HG02840 (cell line): ENCODE measurements around the gene CCDC137.

Source experiments
- ATAC-seq: cut with Tn5 transposase; IDR thresholded peaks from one replicate; pipeline ENCODE4 v1.9.1; 2021; ENCODE audit warnings: mild to moderate bottlenecking, moderate library complexity, moderate number of reproducible peaks; ENCODE audit not compliant: unreplicated experiment, low FRiP score

The CCDC137 gene

DNA sequence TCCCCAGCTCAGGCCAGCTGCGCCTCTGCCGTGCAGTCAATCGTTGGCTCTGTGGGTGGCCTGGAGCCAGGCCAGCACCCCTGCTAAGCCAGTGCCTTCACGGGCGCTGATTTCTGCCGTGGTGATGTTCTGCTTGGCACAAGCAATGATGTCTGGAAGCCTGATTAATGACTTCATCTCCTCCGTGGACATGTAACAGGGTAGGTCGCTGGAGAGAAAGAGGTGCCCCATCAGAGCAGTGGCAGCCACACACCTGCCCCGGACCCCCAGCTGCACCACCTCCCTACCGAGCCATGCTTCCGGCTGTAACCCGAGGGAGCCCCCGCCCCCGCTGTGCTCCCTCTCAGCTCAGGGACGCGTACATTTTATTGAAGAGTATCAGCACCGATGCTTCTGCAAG is 15.1 kb downstream of the CCDC137 start:
- ATAC-seq = no peak

DNA sequence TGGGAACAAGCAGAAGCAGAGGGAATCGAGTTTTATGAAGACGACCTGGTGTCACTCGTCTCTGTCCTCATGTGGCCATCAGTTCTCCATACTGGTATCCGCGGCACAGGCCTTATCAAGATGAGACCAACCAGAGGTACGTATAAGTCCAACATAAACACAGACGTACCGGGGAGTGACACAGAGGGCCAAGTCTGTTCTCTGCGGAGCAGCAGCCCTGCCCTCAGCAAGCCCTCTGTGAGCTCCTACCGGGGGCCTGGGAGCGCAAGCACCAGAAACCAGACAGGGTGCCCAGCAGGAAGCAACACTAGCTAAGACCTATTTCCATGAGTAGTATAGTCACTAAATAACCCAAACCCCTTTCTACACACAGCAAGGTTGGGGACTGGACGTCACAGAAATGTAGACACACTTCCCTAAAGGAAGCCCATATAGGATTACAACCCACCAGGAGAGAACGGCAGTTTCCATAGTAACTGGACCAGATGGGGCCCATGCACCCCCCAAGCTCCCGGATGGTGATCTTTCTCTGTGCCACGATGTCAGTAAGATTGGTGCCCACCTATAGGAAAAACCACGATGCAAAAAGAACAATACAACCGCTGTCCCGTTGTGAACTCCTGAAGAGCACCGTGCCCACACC is 16.1 kb downstream of the CCDC137 start:
- no peak for ATAC-seq

DNA sequence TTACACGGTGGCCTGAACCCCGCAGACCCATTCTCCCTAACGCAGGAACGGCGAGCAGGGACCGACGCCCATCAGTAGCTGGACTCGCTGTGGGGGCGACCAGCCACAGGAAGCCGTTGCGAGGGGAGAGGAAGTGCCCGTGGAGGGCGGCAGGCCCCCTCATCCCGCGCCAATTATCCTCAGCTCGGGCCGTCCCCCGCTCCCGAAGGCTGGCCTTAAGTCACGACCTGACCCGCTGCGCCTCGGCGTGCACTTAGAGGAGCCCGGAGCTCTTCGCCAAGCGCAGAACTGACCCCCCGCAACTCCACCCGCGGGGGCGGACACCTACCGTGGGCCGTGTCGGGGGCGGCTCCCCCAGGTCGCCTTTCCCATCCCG is 16.7 kb downstream of the CCDC137 start:
- peak; percentile 2 for ATAC-seq

DNA sequence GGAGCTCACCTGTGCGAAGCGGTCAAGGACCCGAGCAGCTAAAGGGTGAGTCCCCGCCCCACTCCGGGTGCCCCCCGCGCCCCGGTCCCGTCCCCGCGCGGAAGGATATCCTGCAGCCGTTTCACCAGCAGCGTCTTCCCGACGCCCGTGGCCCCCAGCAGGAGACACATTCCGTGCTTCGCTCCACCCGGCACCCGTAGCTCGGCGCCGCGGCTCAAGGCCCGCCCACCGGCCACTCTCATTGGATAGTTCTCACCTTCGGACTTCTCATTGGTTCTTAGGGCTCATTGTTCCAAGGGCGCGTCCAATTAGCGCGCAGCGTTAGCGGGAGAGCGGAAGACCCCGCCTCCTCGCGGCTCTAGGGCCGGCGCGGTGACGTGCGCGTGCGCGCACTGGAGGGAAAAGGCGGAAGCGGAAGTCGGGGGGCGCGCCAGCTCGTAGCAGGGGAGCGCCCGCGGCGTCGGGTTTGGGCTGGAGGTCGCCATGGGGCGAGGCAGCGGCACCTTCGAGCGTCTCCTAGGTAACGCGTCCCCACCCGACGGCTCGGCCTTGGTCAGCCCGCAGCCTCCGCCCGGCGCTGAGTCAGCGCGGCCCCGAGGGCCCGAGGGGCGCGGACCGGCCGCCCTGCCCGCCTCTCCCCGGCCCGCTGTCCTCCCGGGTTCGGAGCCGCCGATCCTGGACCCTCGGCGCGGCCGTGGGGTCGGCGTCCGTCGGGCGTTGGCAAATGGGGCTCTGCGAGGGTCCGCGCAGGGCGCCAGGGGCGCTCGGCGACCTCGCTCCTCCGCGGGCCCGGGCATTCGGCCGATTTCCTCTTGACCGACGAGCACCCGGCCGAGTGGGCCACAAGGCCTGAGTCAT is 17.3 kb downstream of the CCDC137 start, which contains the start of the genes ARL16 and HGS:
ARL16 (minus strand) TSS at position 214 of the 858 bp plus-strand sequence; CDS start at position 170, 44 bp downstream.
HGS (plus strand) TSS at position 428 of the 858 bp plus-strand sequence; CDS start at position 484, 56 bp downstream.
- ATAC-seq = peak; percentile 90

DNA sequence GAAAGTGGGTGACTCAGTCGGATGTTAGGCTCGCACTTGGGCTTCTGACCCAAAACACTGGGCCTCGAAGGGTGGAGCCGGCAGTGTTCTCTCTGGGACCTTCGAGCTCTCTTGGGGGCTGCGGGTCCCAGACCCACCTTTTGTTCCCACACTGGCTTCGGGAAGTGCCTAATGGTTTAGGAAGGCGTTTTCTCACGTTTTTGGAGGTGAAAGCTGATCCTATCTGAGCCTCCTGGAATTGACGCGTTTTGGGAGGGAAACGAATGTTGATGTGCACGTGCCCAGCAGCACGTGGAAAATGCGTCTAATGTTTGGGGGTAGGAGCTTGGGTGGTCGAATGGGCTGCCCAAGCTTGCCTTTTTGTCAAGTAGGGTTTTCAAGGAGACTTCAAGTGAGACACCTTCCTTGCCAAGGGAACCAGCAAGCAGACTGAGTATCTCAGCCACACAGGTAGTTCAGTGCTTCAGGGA is 17.9 kb downstream of the CCDC137 start:
- ATAC-seq = no peak

DNA sequence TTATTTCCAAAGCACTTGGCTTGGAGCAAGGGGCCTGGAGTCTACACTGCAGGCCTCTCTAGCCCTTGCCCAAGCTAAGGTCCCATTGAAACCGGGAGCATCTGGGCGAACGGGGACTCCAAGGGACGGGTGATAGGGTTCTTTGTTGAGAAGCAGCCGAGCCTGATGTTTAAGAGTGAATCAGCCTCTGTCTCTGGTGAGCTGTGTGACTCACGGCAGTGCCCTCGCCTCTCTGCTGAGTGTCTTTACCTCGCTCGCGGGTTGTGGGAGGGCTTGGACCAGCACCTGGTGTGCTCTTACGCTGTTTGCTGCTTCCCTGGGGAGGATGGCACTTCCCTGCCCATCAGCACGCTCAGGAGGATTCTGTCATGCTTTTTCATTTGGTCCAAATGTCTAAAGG is 18.6 kb downstream of the CCDC137 start:
- no peak for ATAC-seq

DNA sequence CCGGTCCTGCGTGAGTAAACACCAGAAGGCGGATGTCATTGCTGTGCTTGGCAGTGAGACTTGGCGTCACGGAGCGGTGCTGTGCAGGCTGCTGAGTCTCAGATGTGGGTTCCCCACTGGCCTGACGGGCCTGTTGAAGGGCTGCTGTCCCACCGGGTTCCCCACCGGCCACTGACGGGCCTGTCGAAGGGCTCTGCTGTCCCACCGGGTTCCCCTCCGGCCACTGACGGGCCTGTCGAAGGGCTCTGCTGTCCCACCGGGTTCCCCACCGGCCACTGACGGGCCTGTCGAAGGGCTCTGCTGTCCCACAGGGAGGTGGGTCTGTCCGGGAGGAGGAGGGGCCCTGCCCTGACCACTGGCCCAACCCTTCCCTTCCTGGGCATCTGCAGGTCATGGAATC is 20.1 kb downstream of the CCDC137 start:
- ATAC-seq = no peak

DNA sequence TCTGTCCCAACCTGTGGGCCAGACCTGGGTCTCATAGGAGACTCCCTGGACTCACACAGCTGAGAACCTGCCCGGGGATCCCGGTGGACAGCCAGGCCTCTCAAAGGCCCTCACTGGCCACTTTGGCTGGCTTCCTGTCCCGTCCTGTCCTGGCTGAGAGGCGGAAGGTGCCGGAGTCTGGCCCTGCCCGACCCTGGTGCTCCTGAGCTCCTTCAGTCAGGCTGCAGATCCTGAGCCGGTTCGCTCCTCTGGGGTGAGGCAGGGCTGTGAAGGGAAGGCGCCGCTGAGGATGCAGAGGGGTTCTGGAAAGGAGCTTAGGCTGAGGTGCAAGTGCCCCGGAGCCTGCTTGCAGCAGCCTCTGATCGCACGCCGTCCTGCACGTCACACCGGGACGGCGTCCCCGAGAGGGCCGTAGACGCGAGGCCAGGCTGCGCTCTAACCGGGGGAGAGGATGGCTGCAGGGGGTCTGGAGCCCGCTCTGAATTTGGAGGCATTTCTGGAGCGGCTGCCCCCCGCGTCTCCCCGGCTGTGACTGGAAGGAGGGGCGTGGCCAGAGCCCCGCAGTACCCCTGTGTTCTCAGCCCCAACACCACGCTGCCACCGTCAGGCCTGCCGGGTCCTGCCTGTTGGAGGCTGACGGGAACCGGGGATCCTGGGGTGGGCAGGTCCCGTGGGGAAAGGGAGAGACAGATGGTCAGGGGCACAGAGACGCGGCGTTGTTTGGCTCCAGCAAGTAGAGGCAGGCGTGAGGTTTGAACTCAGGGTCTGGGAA is 21.4 kb downstream of the CCDC137 start:
- ATAC-seq = no peak

DNA sequence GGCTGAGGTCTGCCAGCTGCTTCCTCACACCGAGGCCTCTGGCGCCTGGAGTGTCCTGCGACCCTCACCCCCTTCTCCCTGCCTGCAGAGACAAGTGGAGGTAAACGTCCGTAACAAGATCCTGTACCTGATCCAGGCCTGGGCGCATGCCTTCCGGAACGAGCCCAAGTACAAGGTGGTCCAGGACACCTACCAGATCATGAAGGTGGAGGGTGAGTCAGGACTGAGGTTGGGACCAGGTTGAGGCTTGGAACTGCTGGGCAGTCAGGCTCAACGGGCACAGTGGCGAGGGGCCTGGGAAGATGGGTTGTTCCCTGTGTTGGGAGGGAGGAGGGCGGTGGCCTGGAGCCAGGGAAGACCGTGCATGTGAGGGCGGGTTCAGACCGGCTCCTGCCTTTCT is 22.1 kb downstream of the CCDC137 start:
- no peak for ATAC-seq

DNA sequence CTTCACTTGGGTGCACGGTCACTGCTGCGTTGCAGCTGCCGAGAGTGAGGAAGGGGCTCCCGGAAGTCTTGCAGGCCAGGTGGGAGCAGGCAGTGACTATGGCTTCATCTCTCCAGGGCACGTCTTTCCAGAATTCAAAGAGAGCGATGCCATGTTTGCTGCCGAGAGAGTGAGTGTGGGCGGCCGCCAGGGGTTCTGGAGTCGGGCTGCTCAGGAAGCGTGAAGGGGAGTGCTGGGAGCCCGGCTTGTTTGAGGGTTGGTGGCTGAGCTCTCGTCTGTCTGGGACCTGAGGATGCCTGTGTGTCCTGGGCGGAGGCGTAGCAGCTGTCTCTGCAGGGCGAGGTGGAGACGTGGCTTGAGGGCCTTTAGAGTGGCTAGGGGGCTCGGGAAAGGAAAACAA is 23.5 kb downstream of the CCDC137 start:
- ATAC-seq = no peak

DNA sequence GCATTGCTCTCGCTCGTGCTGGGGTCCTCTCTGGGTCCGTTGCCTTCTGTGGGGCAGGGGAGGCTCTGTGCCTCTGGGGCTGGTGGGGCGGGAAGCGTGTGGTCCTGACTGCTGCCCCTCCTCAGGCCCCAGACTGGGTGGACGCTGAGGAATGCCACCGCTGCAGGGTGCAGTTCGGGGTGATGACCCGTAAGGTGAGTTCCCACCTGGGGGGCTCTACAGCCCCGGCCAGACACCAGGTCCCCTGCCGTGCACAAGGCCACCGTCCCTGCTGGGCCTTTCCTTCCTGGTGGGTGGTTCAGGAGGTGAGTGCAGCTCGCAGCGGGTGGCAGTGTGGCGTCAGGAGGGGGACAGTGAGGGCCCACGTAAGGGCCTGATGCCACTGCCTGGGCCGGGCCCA is 24.0 kb downstream of the CCDC137 start:
- no peak for ATAC-seq

DNA sequence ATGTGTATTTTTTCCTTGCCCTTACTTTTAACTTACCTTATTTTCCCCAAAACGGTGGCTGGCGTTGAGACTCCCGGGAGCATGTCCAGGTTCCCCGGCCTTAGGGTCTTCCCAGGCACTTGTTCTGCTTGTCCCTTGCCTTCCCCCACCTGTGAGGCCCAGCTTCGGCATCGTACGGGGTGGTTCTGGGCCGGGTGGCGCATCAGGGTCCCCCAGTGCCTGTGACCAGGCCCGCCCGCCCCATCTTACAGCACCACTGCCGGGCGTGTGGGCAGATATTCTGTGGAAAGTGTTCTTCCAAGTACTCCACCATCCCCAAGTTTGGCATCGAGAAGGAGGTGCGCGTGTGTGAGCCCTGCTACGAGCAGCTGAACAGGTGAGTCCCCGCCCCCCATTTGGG is 24.7 kb downstream of the CCDC137 start:
- no peak for ATAC-seq

DNA sequence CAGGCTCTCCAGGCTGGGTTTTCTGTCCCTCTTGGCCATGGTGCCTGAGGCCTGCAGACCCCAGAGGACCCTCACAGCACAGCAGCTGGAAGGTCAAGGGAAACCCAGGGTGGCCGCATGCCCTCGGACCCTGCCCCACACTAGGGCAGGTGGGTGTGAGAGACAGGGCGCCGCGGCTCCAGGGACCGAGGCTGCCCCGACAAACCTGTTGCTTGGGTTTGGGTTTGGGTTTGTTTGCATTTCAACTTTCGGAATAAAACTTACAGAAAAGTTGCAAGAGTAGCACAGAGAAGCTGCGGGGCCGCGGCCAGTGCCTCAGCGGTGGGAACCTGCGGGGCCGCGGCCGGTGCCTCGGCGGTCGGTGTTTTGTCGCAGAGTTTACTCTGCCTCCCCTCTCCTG is 25.1 kb downstream of the CCDC137 start:
- no peak for ATAC-seq

DNA sequence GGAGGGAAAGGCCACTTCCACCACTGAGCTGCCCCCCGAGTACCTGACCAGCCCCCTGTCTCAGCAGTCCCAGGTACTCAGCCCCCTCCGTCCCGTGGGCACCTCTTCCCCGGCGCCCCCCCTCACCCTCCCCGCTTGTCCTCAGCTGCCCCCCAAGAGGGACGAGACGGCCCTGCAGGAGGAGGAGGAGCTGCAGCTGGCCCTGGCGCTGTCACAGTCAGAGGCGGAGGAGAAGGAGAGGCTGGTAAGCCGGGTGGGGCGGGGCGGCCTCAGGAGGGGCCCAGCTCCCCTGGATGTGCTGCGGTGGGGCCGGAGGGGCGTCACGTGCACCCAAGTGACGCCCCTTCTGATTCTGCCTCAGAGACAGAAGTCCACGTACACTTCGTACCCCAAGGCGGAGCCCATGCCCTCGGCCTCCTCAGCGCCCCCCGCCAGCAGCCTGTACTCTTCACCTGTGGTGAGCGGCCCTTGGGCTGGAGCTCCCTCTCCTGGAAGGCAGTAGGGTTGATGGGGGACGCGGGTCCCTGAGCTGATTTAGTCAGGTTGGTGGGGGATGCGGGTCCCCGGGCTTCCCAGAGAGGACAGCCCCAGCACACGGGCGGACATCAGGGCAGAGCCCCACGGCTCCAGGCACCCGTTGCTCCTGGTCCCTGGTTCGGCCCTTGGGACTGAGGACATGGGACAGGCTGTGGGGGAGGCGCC is 27.1 kb downstream of the CCDC137 start:
- no peak for ATAC-seq

DNA sequence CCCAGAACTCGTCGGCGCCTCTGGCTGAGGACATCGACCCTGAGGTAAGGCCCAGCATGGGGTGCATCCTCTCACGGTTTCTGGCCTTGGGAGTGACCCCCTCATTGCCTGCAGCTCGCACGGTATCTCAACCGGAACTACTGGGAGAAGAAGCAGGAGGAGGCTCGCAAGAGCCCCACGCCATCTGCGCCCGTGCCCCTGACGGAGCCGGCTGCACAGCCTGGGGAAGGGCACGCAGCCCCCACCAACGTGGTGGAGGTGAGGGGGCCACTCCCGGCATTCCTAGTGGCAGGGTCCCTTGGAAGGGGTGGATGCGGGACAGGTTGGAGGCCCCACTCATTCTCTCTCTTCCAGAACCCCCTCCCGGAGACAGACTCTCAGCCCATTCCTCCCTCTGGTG is 28.3 kb downstream of the CCDC137 start:
- ATAC-seq = no peak

DNA sequence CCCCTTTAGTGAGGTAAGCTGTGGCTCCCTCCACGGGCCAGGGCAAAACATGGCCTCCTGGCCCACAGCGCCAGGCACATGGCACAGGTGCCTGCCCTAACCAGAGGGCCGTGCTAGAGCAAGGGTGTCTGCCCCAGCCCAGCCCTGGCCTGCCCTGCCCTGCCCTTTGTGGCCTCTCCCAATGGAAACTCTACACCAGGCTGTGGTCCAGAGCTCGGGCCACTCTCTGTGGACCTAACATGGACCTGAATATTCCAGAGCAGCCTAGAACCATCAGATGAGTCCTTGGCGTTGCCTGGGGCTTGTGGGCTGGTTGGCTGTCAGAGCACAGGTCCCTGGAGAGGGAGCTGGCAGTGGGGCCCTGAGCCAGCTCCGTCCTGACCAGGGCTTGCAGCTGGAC is 28.7 kb downstream of the CCDC137 start:
- ATAC-seq = no peak

DNA sequence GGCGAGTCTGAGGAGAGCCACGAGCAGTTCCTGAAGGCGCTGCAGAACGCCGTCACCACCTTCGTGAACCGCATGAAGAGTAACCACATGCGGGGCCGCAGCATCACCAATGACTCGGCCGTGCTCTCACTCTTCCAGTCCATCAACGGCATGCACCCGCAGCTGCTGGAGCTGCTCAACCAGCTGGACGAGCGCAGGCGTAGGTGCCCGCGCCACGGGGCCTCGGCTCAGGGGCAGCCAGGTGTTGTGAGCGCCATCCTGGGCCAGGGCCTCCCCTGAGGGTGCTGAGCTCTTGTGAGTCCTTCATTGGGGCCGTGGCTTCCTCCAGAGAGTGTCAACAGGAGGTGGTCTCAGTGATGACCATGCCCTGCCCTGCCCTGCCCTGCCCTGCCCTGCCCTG is 29.3 kb downstream of the CCDC137 start:
- ATAC-seq = no peak

DNA sequence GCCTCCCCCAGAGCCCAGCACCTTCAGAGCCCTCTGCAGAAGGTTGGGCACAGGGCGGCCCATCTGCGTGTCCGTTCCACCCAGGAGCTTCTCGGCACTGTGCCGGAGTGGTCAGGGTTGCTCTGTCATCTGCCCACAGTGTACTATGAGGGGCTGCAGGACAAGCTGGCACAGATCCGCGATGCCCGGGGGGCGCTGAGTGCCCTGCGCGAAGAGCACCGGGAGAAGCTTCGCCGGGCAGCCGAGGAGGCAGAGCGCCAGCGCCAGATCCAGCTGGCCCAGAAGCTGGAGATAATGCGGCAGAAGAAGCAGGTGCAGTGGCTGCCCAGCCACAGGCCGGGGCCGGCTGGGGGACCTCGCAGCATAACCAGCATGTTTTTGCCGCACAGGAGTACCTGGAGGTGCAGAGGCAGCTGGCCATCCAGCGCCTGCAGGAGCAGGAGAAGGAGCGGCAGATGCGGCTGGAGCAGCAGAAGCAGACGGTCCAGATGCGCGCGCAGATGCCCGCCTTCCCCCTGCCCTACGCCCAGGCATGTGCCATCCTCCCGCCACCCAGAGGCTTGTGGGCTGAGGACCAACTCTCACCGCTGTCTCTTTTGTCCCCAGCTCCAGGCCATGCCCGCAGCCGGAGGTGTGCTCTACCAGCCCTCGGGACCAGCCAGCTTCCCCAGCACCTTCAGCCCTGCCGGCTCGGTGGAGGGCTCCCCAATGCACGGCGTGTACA is 29.8 kb downstream of the CCDC137 start:
- no peak for ATAC-seq

DNA sequence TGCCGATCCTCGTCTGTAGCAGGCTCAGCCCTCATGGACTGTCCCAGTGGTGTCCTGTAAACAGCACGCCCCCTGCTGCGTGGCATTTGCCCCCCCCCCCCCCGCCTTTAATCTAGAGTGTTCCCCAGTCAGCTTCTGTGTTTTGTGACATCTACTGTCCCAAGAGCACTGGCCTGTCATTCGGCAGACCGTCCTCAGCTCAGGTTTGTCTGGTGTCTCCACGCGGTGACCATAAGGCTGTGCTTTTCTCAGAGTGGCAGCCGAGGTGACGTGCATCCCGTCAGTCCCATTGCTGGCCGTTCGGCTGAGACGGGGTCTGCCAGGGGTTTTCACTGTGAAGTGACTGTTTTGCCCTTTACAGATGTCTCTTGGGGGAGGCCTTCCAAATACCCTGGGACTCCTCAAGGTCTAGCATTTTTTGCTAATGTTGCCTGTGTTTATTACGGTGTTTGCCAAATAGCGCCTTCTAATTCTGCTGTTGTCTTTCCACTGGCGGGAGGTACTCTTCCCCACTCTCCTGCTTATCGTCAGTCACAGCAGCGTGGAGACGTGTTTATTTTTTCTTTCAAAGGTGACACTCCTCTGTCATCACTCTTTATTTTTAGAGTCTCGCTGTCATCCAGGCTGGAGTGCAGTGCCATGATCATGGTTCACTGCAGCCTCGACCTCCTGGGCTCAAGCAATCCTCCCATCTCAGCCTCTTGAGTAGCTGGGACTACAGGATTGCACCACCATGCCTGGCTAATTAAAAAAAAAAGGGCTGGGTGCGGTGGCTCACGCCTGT is 30.9 kb downstream of the CCDC137 start:
- no peak for ATAC-seq
